Cardiac septum (tissue), 1 donor: ENCODE data around the gene ARHGAP30. TPM values are rescaled to one million over a fixed set of nuclear protein-coding genes. Genes with fewer than 3 reads are reported as not detected.
"Not testable (repeated sequence)": the region's sequence is repeated elsewhere in the genome, so short reads cannot be mapped to it uniquely, and the experiment has no call there.

Source experiments
- DNase-seq: peaks from one replicate; pipeline ENCODE4 v3.0.0-alpha.2; 2020; ENCODE audit warnings: low spot score
- intact Hi-C: fragments of 100-400 bp; cut with DNase I; formaldehyde crosslinking; loops from one replicate; pipeline ENCODE4 v1.14.0; 2022
- total RNA-seq: library from RNA; stranded (reverse); fragmentation: NEBNext Ultra II Directional; extraction: Animal tissue kit (Norgen Biotek cat#: 25700); gene quantifications from one replicate; pipeline ENCODE4 v1.2.1, GENCODE V29; 2021
- donor health status: DM: no; HTN: no; CAD: no.

The ARHGAP30 gene
- total RNA-seq, 1 donor from 2014 or later, result 2.6 TPM

DNA sequence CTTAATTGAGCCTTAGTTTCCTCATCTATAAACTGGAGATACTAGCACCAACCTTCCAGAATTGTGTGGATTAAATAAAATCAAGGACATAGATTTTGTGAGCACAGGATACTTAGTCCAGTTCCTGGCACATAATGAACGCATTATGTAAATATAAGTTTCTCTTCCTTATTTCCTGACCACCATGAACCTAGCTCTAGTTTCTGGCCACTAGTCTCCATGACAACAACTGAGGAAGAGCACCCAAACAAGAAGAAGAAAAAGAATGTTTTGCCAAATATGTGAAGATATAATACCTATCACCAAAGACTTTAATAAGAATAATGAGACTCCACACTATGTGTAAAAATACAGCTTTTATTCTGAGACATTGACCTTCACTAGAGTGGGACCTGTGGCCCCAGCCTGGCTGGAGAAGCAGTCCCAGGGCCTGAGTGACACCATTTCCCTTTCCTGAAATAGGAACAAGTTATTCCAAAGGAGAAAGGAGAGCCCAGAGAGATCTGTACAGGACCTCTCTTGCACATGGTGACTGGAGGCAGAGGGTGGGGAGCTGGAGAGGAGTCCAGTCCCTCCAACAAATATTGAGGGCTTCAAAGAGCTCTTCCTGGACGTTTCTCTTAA, 23.0 kb downstream of the ARHGAP30 start:
- intact Hi-C loops, result loop anchor here (2.0 to 10.0 kb wide), 3 partner anchors 51 to 86 kb away; partner anchors contain the start of genes DEDD and KLHDC9
- no peak for DNase-seq

- peak; percentile 96 for DNase-seq
- intact Hi-C loops, result loop anchor here (2.0 to 10.0 kb wide), 3 partner anchors 51 to 87 kb away; partner anchors contain the start of genes DEDD and KLHDC9
Observed at GRCh38 chr1:161045736-161046604, 23.7 kb downstream of the ARHGAP30 start, which contains the start of gene USF1. Gene USF1 (minus strand): TSS chr1:161045977. CDS start chr1:161043275, 2,702 bp downstream.

DNA sequence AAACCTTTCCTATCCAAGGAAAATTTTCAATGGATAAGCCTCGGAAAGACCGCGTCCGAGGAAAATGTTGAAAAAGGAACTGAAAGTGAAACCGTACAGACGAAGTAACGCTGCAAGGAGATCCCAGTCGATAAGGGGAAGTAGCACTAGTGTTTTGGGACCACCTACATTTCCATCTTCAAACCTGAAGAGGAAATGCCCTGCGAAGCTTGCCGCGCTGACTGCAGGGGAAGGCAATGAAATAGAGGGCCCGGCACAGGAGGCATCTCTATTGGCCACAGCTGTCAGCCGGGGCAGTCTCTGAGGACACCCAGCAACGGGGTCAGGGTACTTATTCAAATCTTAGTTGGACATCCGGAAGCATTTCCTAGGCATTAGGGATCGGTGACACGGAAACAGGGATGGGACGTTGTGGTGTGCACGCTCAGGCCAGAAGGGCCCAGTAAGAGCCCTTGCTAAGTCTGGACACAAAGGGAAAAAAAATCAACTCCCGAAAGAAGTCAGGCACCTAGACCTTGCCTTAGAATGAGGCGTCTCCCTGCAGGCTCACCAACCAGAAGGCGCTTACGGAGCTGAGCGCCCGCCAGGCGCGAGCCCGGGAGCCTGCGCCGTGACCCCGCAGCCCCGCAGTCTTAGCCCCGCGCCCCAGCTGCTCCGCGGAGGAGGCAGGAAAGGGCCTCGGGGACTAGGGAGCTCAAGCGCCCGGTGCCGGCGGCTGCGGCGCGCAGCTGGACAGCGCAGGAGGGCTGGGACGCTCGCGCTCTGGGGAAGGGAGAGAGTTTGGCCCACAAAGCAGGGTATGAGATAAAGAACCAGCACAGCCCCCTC, 24.6 kb downstream of the ARHGAP30 start:
- DNase-seq, result peak; percentile 82
- intact Hi-C loops, result loop anchor here (5.0 to 10.0 kb wide), 2 partner anchors 50 to 52 kb away; partner anchors contain the start of gene KLHDC9

- intact Hi-C loops, result loop anchor here (10.0 kb wide), 1 partner anchor 50 kb away; no protein-coding TSS in a partner anchor
- DNase-seq, result no peak
Observed at GRCh38 chr1:161044535-161044907, 25.2 kb downstream of the ARHGAP30 start.

DNA sequence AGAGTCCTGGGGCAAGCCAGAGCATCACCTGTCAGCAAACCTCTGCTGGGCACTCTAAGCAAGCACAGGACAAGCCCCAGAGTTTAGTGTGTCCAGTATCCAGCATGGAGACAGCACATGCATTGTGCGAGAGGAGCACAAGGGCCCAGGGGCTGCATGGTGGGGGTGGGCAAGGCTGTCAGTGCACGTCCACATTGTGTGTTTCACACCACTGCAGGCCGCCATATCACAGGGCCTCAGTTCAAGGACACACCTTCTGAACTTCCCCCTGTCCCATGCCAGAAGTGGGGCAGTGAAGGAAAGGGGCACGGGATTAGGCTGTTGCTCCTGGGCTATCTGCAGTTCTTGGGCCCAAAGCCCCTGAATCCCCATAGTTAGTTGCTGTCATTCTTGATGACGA, 30.1 kb downstream of the ARHGAP30 start:
- intact Hi-C loops, result no loop called here

GRCh38 chr1:161039154-161039545, 30.5 kb downstream of the ARHGAP30 start:
- no peak for DNase-seq
- intact Hi-C loops, result no loop called here

More for the DNA sequence above, 30.1 kb downstream of the ARHGAP30 start:
- DNase-seq, result no peak

DNA sequence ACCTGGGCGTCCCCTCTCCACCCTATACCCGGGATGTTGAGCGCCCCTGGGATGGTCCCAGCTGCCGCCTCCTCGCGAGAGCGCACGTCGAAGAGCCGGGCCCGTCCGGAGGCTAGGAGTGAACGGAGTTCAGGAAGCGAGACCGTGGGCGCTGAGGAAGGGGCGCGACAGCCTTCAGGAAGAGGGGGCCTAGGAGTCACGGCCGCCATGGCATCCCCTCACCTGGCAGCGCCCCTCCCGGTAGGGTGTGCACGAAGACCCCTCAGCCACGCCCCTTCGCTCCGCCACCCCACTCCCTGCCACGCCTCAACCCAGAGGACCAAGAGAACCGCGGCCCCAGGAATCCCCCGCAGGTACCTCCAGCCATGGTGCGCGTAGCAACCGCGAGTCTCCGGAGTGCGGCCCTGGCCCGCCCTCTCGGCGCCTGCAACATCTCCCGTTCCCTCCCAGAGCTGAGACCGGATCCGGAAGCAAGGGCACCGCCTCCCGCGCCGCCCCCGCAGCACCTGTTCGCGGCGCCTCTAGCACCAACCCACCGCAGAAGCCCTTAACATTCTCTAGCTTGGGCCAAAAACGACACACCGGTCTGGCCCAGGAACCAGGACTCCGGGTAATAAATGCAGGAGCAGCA, 31.1 kb downstream of the ARHGAP30 start, which contains the start of gene TSTD1:
Gene TSTD1, minus strand, starts transcription at position 442 of the 631 bp plus-strand sequence. Its CDS starts 75 bp downstream, at position 367.
- intact Hi-C loops, result no loop called here
- DNase-seq, result peak; percentile 88

DNA sequence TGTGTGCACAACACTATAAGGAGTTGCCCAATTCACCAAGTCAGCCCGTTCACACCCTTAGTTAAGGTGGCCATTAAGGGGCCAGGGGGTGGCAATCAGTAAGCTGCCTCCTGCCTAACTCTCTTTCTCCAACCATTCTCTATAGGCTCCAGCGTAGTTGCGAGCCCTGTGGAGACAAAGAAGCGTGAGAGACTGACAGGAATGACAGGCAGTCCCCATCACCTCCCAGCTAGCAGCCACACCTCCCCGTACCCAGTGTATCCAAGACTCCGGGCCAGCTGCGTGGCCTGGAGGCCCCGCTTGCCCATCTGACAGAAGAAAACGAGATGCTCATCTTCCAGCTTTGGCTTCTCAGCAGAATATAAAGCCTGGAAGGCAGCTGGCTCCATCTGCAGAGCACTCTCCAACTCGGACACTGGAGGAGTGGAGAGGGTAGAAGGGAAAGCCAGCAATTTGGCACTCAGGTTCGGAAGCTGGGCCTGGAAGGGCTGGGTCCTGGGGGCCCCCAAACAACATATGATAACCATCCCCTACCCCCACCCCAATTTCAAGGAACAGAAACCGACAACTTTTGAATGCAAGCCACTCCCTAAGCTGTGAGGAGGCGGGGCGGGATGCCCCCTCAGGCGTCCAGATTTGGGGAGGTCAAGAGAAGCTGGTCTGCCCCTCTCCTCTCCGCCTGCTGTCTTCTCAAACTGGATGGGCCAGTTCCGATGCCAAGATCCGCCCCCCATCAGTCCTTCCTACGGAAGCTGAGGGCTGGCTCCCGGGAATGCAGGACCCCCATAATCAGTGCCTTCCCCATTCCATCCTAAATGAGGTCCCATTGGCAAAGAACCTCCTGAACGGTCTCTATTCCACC, 31.8 kb downstream of the ARHGAP30 start:
- DNase-seq, result no peak
- intact Hi-C loops, result no loop called here

- intact Hi-C loops, result no loop called here
- no peak for DNase-seq
Observed at GRCh38 chr1:161033751-161034150, 35.9 kb downstream of the ARHGAP30 start.

DNA sequence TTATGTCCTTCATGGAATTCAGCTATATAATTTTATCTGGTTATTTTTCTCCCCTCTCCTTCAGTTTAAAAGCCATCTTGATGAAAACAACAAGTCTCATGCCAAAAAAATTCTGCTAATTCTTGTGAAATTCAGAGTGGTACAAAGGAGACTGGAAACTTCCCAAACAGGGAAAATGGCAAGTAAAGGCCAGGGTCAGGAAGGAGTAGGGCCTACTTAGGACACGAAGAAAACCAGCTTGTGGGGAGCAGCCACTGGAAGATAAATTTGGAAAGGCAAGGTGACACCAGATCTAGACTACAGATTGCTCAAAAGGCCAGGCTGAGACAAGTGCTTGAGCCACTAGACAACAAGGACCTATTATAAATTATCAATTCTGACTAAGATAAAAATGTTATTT, 37.3 kb downstream of the ARHGAP30 start:
- intact Hi-C loops, result no loop called here

GRCh38 chr1:161031874-161032273, 37.8 kb downstream of the ARHGAP30 start:
- DNase-seq, result no peak
- intact Hi-C loops, result no loop called here

More for the DNA sequence above, 37.3 kb downstream of the ARHGAP30 start:
- no peak for DNase-seq

GRCh38 chr1:161029466-161029865, 40.2 kb downstream of the ARHGAP30 start:
- intact Hi-C loops, DNase-seq: not testable (repeated sequence)

DNA sequence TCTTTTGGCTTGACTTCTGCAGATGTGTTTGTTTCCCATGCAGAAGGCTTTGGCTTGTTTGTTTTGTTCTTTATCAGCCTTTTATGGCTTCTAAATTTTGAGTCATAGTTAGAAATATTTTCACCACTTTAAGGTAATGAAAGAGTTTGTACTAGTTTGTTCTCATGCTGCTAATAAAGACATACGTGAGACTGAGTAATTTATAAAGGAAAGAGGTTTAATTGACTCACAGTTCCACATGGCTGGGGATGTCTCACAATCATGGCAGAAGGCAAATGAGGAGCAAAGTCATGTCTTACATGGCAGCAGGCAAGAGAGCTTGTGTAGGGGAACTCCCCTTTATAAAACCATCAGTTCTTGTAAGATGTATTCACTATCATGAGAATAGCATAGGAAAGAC, 42.7 kb downstream of the ARHGAP30 start:
- intact Hi-C loops, result not testable (repeated sequence)

DNA sequence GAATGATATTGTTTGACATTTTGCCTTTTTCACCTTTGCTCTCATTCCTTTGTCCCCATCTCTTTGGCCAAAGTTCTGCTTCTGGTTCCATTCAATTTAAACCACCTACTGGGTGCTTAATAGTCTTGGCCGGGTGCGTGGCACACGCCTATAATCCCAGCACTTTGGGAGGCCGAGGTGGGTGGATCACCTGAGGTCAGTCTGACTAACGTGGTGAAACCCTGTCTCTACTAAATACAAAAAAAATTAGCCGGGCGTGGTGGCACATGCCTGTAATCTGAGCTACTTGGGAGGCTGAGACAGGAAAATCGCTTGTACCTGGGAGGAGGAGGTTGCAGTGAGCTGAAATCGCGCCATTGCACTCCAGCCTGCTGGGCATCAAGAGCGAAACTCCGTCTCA, 47.3 kb downstream of the ARHGAP30 start:
- DNase-seq, intact Hi-C loops: not testable (repeated sequence)

More for the DNA sequence above, 42.7 kb downstream of the ARHGAP30 start:
- DNase-seq, result not testable (repeated sequence)

DNA sequence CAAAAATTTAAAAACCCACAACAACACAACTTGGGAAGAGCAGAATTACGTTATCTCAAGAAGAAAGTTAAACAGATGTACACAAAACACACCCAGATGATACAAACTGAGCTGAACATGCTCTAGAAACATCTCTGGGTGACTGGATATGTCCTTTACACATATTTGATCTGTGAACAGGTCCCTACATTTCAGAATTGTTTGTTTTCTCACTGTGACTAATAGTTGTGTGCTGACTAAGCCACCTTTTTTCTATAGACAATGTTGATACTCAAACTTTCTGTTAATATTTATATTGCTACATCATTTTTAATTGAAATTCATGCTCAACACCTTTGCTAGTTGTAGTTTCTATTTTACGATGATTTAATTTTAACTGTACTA, 47.7 kb downstream of the ARHGAP30 start:
- no peak for DNase-seq
- intact Hi-C loops, result loop anchor here (2.0 kb wide), 1 partner anchor 25 kb away; no protein-coding TSS in a partner anchor

DNA sequence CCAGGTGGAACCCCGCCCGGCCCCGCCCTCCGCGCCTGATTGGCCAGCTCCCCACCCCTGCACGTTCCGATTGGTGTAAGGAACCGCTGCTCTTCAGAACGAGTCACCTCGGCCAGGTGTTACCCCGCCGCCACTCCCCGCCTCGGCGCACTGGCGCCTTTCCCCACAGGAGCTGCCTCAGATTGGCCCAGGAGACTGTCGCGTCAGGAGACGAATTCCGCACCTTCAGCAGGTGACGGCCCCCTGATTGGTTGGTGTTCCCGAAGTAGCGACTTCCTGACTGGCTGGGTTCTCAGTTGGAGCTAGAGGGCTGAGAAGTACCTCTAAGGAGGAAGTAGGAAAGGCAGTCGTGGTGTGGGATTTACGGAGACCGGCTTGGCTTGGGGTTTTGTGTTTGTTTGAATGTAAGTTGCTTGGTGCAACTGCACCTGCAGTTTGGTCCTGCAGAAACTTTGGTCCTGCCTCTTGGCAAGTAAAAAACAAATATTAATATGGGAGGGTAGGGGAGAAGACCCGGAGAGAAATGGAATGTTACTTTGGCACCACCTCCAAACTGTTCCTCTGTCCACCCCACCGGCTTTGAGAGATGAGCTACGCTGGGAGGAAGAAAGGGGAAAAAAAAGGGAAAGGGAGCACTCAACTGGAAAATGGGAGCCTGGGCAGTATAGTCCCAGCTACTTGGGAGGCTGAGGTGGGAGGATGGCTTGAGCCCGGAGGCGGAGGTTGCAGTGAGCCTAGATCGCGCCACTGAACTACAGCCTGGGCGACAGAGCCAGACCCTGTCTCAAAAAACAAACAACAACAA, 48.3 kb downstream of the ARHGAP30 start:
- intact Hi-C loops, result loop anchor here (2.0 kb wide), 1 partner anchor 25 kb away; no protein-coding TSS in a partner anchor
- peak; percentile 92 for DNase-seq
